Stimulated activated CD8-positive, alpha-beta memory T cell treated with anti-CD3 and anti-CD28 coated beads, Interleukin-7, amount 100 ng/mL, for 4 hours (primary cell): ENCODE measurements around the gene SUSD2.
"Not testable (repeated sequence)": the region's sequence is repeated elsewhere in the genome, so short reads cannot be mapped to it uniquely, and the experiment has no call there.

Experiments
- DNase-seq, 2 donors: peaks; one replicate each; pipeline ENCODE4 v3.0.0-alpha.2; 2020; ENCODE audit warnings: low read depth in 2 of 2

Gene SUSD2

GRCh38 chr22:24176040-24176439 is 5.2 kb upstream of the SUSD2 start:
- DNase-seq, result no peak

GRCh38 chr22:24176630-24177029 is 4.7 kb upstream of the SUSD2 start:
- DNase-seq, result no peak

- DNase-seq, result no peak
These were observed 4.2 kb upstream of the SUSD2 start for GRCh38 chr22:24177045-24177444.

GRCh38 chr22:24177456-24177855 is 3.8 kb upstream of the SUSD2 start:
- DNase-seq, result no peak

- no peak for DNase-seq
These were observed 3.3 kb upstream of the SUSD2 start for GRCh38 chr22:24178021-24178431.

- no peak for DNase-seq
These were observed 2.5 kb upstream of the SUSD2 start for GRCh38 chr22:24178502-24179440.

GRCh38 chr22:24179478-24180210 is 1.6 kb upstream of the SUSD2 start:
- DNase-seq, result no peak

GRCh38 chr22:24180316-24181087 is 785 bp upstream of the SUSD2 start:
- no peak for DNase-seq

GRCh38 chr22:24181996-24182899 is 961 bp downstream of the SUSD2 start:
- no peak for DNase-seq

GRCh38 chr22:24182900-24183246 is 1.6 kb downstream of the SUSD2 start:
- not testable (repeated sequence) for DNase-seq

GRCh38 chr22:24183321-24184031 is 2.2 kb downstream of the SUSD2 start:
- DNase-seq, result no peak

- DNase-seq, result no peak
These were observed 2.9 kb downstream of the SUSD2 start for GRCh38 chr22:24184057-24184798.

GRCh38 chr22:24185001-24185500 is 3.8 kb downstream of the SUSD2 start:
- no peak for DNase-seq

- DNase-seq, result no peak
These were observed 4.4 kb downstream of the SUSD2 start for GRCh38 chr22:24185501-24186351.

GRCh38 chr22:24186352-24186740 is 5.1 kb downstream of the SUSD2 start:
- no peak for DNase-seq

- no peak for DNase-seq
These were observed 5.8 kb downstream of the SUSD2 start for GRCh38 chr22:24186892-24187670.

GRCh38 chr22:24187731-24188644 is 6.7 kb downstream of the SUSD2 start:
- DNase-seq, result no peak
